NCI-H82 treated with DMSO at 0.1 percent for 48 hours (cell line): ENCODE data around the gene ACTL10.
A peak's percentile ranks its signal among the peaks of the same experiment; 100 is the strongest.

Source experiments
- DNase-seq: peaks from one replicate; lab custom pipeline; 2025; ENCODE audit not compliant: unreplicated experiment; lab: John Stamatoyannopoulos, UW

The ACTL10 gene

DNA sequence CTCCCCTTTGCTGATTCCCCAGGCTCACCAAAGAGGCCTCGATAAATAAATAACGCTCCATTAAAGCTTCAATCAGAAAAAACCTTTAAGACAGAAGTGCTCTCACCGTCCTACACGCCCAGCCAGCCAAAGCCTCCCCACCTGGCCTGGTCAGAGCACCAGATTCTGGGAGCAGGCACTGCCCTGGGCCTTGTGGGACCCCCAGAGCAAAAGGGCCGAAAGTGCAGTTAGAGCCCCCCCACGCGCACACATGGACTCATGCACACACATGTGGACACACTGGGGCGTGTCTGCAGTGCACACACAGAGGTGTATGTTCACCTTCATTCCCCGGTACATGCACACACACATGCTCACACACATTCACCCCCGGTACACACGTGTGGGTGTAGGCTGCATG lies 9.4 kb downstream of the ACTL10 start:
- no peak for DNase-seq

DNA sequence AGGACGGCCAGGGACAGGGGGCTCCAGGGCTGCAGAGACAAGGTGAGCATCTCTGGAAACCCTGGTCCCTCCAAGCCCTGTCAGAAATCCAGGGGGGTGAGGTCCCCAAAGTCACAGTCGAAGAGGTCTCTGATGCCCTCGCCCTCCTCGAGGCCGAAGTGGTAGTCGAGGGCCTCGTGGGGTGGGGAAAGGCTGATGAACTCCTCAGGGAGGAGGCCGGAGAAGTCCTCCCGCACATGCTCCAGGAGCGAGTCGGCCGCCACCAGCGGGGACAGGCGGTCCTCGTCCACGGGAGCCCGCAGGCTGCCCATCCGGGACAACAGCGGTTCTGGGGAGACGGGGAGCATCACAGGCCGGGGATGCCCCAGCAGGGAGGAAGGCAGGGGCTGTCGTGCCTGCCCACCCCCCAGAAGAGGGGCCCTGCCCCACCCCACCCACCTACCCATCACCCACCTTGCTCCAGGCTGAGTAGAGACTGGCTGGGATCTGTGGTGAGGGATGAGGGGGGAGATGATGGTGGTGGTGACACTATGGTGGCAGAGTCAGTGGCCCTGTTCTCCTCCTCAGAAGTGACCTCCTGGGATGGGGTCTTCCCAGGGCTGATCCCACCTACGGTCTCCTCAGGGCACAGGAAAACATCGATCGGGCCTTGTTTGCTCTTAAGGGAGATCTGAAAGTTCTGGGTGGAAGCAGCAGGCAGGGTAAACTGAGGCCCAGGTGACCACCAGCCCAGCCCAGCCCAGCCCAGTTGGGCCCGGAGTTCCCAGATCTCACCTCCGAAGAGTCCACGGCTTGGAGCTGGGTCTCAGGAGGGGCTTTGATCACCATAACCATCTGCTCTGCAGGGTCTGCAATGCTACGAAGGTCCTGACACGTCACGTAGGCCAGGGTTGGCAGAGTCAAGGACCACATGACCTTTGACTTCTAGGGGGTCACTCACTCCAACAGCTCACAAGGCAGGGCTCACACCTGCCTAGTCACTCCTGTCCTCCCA lies 10.2 kb downstream of the ACTL10 start:
- DNase-seq = no peak

GRCh38 chr20:33677991-33678702 lies 11.4 kb downstream of the ACTL10 start:
- no peak for DNase-seq

DNA sequence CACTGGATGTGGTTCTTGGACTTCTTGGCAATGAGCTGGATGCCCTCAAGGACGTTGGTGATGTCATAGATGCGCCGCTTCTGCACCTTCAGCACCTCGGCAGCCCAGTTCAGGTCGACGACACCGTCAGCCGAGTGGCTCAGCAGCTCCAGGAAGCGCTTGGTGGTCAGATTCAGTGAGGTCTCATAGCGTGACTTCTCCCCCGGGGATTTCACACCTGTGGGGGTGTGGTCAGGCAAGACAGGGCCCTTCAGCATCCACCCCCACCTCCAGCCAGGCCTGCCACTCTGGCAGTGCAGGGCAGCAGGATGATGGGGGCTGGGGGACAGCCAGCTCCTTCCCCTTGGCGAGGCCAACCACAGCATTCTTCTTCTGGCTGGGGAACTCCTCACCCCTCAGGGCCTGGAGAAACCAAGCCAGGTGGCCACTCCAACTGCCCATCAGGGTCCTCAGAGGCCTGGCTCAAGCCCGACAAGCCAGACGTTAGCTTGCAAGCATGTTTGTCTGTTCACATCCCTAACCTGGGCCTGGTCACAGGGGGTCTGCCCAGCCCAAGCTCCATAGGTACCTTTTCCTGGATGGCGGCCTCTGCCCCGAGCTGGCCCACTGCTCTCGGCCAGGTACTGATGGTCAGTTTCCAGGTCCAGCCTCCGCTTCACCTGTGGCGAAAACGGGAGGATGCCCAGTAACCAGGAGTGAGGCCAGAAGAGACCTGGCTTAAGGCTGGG lies 13.2 kb downstream of the ACTL10 start:
- DNase-seq = no peak

DNA sequence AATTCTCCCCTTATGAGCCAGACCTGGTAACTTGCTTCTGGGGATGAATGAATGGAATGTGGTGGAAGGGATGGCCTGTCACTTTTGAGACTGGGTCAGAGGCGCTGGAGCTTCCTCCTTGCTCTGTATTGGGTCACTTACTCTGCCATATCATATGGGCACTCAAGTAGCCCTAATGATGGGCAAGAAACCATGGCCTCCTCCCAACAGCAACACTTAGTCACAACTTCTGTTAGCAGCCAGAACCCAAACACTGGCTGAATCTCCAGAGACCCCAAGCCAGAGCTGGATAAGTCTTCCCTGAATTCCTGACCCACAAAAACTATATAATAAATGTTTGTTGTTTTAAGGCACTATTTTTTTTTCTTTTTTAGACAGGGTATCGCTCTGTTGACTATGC lies 13.9 kb downstream of the ACTL10 start:
- no peak for DNase-seq

DNA sequence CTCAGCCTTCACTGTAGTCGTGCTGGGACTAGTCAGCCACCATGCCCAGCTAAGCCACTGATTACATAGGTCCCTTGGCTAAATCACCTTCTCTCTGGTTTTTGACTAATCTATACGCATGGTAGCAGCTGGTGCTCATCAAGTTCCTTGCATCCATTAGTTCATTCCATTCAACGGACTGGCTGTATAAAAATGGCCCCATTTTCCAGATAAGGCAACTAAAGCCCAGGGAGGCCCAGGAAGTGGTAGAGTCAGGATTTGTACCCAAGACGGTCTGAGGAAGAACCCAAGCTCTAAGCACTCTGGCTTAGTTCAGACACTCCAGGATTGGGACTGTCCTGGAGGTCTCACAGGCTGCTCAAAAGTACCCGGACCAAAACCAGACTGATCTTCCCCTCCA lies 14.5 kb downstream of the ACTL10 start:
- no peak for DNase-seq

DNA sequence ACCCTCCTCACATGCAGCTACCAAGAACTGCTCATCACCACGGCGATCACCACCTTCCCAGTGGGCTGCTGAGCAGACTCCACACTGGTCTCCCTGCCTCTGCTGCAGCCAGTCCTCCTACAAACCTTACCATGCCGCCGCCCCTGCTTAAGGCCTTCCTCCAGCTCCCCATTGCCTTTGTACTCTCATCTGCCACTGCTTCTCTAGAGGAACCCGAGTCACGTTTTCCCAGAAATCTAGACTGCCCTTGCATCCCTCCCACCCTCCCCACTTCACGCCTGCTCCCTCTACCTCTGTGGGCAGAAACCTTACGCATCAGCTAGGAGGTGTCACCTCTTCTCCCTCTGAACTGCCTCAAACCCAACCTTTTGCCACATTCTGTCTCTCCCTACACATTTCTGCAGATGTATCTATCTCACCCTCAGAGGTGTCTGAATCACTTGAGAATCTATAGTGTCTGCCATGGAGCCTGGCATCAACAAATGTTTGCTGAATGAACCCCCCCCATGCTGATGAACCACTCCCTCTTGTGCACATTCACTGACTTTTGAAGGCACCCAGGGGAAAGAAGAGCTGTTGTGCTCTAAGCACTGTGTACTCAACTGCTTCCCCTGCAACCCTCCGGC lies 15.1 kb downstream of the ACTL10 start:
- DNase-seq = no peak

GRCh38 chr20:33684533-33685327 lies 18.0 kb downstream of the ACTL10 start:
- no peak for DNase-seq

- DNase-seq = peak; percentile 86
Measured at GRCh38 chr20:33685328-33686099, 18.8 kb downstream of the ACTL10 start.

GRCh38 chr20:33686100-33686983 lies 19.6 kb downstream of the ACTL10 start, which contains the start of gene E2F1:
Gene E2F1, minus strand, starts transcription at chr20:33686385. Its CDS starts 121 bp downstream, at chr20:33686264.
- DNase-seq = peak; percentile 82

DNA sequence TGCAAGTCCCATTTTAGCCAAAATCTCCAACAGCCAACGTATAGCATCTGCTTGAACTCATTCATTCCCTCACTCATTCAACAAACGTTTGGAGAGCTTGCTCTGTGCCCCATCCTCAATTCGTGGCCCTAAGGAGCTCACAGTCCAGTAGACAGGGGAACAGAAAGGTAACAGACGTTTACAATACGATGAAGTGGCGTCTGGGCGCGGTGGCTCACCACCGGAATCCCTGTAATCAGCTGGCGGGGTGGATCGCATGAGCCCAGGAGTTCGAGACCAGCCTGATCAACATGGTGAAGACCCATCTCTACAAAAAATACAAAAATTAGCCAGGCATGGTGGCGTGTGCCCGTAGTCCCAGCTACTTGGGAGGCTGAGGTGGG lies 20.2 kb downstream of the ACTL10 start:
- no peak for DNase-seq

DNA sequence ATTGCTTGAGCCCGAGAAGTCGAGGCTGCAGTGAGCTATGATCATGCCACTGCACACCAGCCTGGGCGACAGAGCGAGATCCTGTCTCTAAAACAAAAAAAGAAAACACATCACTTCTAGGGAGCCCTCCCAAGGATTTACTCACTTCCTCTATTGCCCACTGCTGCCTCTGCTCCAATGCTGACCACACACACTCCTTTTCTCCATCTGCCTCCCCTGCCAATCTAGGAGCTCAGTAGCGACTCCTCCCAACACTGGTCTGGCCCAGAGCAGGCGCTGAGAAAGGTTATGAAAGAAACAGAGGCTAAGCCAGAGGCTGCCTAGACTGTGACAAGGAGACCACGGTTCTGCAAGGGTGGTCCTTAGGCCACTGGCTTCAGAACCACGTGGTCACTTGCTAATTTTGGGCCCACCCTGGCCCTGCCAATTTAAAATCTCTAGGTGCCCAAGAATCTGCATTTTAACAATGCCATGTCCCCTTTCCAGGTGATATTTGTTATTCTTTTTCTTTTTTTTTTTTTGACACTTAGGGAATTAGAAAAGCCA lies 20.7 kb downstream of the ACTL10 start:
- no peak for DNase-seq

DNA sequence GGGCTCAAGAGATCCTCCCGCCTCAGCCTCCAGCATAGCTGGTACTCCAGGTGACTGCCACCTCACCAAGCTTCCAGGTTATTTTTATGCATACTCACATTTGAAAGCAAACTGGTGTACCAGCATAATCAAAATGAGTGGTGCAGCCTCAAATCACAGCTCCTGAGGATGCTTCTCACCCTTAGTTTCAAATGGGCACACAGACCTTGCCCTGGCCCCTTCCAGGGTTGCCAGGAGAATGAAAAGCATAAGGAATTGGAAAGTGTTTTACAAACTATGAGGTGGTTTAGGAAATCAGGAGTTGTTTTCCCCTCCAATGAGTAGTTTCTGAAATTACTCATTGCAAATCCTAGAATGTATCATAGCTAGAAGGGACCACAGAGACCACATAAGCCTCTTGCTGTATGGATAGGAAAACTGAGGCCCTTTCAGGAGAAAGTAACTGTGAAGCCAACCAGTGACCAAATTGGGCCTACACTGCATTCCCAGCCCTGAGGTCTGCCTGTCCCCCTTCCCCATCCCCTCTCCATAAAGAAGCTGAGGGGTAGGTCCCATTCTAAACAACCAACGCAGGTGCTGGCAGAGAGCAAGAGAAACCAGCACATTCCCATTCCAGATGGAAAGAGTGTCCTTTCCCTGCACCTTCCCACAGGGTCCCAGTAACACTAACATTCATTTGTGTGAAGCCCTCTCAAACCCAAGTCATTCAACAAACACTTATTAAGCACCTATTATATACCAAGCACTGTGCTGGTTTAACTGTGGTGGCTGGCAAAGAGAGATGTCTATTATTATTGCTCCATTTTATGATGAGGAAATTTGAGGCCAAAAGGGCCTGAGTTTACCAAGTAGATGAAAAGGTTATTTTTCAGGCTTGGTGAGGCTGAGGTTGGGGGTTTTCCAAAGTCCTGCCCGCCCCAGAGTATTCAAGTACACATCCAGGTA lies 21.5 kb downstream of the ACTL10 start:
- DNase-seq = no peak

DNA sequence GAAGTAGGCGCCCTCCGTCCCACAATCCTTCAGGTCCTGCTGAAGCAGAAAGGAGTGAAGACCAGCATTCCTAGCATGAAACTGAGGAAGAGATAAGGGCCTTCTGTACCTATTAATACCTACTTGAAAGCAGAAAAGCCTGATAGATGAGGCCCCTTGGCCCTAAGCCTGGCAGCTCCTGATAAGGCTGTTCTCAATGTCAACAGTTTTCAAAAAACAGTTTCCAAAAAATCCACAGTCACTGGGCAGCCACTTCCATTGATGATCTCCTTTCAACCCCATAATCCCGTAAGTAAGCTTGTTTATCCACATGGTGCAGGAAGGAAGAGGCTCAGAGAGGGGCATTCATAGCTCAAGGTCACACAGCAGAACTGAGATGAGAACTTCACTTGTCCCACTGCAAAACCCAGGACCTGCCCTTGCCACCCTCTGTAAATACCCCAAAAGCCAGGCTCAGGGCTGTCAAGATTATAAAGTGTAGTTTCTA lies 22.2 kb downstream of the ACTL10 start:
- DNase-seq = no peak

GRCh38 chr20:33689493-33689892 lies 22.8 kb downstream of the ACTL10 start:
- no peak for DNase-seq

- DNase-seq = no peak
Measured at GRCh38 chr20:33689973-33690372, 23.2 kb downstream of the ACTL10 start.

DNA sequence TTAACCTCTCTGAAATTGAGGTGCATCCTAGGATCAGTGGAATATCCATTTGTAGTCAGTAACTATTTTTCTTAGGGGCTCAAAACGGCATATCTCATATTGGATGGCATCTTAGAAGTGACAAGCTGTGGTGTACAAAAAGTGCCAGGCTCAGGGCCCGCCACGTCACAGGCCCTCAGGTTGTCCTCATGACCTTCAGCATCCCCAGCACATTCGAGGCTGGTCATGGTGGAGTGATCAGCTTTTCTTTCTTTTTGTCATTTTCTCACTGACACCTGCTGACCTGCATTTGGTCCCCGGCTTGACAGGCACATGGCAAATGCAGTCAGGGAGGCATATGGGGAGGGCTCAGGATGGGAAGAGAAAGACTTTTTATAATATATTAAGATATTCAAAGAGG lies 26.5 kb downstream of the ACTL10 start:
- no peak for DNase-seq
